Epithelial cell of proximal tubule (primary cell): ENCODE results near the gene CHMP4B. TPM values are rescaled to one million over a fixed set of nuclear protein-coding genes. Genes with fewer than 3 reads are reported as not detected.
"Not testable (repeated sequence)": the region's sequence is repeated elsewhere in the genome, so short reads cannot be mapped to it uniquely, and the experiment has no call there.

ENCODE experiments used
- DNase-seq: peaks from one replicate; pipeline ENCODE4 v3.0.0-alpha.2; 2011; ENCODE audit warnings: low read depth
- H3K4me3 ChIP-seq: 2 replicates; pipeline ENCODE4 v1.5.1; 2011; ENCODE audit warnings: low read depth, mild to moderate bottlenecking, low read length
- total RNA-seq: library from RNA; depleted of rRNA; stranded (reverse); fragments of >200 nt; gene quantifications from 2 replicates; pipeline ENCODE4 v1.2.3, GENCODE V29; 2015
- TF ChIP-seq, protein P1 (sequence below): conservative IDR thresholded peaks from 2 replicates; pipeline ENCODE4 v1.5.1; 2012; ENCODE audit warnings: low read depth, mild to moderate bottlenecking, low read length

CHMP4B gene
- total RNA-seq, 1 donor from 2014 or later, result 41.3 TPM

DNA sequence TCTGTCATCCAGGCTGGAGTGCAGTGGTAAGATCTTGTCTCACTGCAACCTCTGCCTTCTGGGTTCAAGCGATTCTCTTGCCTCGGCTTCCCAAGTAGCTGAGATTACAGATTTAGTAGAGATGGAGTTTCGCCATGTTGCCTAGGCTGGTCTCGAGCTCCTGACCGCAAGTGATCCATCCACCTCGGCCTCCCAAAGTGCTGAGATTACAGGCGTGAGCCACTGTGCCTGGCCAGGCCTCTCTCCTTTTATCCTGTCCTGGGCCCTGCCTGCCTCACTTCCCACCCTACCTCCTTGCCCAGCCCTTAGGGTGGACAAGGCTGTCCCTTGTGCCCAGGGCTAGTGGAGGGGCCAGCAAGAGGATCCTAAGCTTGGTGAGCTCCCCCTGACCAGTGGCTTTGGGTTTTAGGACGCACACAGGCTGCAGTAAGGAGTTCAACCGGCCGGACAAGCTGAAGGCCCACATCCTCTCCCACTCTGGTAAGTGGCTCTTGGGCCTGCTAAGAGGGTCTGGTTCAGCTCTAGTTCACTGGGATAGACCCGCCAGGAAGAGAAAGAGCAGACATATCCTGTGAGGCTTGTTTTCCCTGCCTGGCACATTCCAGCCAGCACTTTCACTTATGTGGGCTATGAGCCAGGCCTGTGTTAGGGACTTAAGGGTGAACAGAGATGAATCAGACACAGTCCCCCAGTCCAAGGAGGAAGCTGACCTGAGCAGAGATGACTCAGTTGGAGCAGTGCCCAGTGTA is 21.9 kb upstream of the CHMP4B start:
- H3K4me3 ChIP-seq, result no peak overlapping the region
- peak; percentile 96 for DNase-seq
- TF ChIP-seq, protein P1, sequence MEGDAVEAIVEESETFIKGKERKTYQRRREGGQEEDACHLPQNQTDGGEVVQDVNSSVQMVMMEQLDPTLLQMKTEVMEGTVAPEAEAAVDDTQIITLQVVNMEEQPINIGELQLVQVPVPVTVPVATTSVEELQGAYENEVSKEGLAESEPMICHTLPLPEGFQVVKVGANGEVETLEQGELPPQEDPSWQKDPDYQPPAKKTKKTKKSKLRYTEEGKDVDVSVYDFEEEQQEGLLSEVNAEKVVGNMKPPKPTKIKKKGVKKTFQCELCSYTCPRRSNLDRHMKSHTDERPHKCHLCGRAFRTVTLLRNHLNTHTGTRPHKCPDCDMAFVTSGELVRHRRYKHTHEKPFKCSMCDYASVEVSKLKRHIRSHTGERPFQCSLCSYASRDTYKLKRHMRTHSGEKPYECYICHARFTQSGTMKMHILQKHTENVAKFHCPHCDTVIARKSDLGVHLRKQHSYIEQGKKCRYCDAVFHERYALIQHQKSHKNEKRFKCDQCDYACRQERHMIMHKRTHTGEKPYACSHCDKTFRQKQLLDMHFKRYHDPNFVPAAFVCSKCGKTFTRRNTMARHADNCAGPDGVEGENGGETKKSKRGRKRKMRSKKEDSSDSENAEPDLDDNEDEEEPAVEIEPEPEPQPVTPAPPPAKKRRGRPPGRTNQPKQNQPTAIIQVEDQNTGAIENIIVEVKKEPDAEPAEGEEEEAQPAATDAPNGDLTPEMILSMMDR, result no peak

DNA sequence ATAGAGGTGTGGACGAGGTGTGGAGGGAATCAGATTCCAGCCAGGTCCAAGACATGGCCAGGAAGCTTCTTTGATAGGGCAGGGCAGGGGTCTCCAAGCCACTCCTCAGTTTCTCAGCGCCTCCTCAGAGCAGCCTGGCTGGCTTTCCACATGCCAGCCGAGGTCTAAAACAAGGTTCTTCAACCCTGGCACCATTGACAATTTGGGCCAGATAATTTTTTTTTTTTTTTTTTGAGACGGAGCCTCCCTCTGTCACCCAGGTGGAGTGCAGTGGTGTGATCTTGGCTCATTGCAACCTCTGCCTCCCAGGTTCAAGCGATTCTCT is 21.3 kb upstream of the CHMP4B start:
- no peak for DNase-seq
- TF ChIP-seq, protein P1, result no peak
- no peak overlapping the region for H3K4me3 ChIP-seq

DNA sequence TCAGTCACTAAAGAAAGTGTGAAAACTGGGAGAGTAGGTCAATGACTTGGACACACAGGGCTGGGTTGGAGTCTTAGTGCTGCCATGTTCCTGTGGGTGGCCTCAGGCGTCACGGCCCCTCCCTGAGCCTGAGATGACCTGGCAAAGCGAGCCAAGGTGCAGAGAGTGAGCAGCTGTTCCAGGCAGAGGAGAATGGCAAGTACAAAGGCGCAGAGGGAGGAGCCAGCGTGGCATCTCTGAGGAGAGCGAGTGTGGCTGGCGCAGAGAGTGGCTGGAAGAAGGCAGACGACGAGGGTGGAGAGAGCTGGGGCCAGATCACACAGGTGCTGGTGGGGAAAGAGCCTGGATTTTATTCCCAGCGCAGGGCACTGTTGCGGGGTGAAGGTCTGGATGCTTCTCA is 20.6 kb upstream of the CHMP4B start:
- no peak overlapping the region for H3K4me3 ChIP-seq
- DNase-seq, result no peak
- TF ChIP-seq, protein P1, result no peak

GRCh38 chr20:33791021-33791420 is 20.1 kb upstream of the CHMP4B start:
- H3K4me3 ChIP-seq, result no peak overlapping the region
- TF ChIP-seq, protein P1, result no peak
- DNase-seq, result no peak

GRCh38 chr20:33791540-33791939 is 19.6 kb upstream of the CHMP4B start:
- no peak overlapping the region for H3K4me3 ChIP-seq
- TF ChIP-seq, protein P1, result no peak
- no peak for DNase-seq

DNA sequence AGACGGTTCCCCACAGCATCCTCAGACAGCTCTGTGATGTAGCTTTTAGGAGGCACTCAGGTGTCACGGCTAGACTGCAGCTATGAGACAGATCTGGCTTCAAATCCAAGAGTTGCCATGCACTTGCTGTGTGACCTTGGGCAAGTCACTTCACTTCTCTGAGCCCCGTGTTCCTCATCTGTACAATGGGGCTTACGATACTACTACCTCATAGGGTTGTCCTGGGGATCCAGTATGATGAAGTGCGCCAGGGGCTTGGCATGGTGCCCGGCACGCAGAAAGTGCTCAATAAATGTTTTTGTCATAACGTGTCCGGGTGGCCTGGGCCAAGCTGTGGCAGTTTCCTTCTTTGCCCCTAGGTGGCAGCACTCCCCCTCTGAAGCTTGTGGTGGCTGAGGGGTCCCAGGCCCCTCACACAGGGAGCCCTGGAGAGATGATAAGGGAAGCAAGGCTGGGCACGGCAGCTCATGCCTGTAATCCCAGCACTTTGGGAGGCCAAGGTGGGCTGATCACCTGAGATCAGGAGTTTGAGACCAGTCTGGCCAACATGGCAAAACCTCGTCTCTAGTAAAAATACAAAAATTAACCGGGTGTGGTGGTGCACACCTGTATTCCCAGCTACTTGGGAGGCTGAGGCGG is 19.1 kb upstream of the CHMP4B start:
- H3K4me3 ChIP-seq, result no peak overlapping the region
- no peak for DNase-seq
- TF ChIP-seq, protein P1, result peak; percentile 84

DNA sequence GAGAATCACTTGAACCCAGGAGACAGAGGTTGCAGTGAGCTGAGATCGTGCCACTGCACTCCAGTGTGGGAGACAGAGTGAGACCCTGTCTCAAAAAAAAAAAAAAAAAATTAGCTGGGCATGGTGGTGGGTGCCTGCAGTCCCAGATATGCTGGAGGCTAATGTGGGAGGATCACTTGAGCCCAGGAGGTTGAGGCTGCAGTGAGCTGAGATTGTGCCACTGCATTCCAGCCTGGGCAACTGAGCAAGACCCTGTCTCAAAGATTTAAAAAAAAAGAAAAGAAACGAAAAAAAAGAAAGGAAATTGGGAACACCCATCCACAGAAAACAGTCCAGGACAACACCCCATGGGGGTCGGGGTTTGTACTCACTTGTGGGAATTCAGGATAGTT is 18.6 kb upstream of the CHMP4B start:
- H3K4me3 ChIP-seq, DNase-seq: not testable (repeated sequence)
